Vagina (tissue), 2 donors: ENCODE data around the gene PHLPP1. TPM values are rescaled to one million over a fixed set of nuclear protein-coding genes. Genes with fewer than 3 reads are reported as not detected.
A peak's percentile ranks its signal among the peaks of the same experiment; 100 is the strongest.
"Not testable (repeated sequence)": the region's sequence is repeated elsewhere in the genome, so short reads cannot be mapped to it uniquely, and the experiment has no call there.

Source experiments
- DNase-seq, 2 donors: peaks; one replicate each; pipeline ENCODE4 v3.0.0-alpha.2; 2017; ENCODE audit errors: extremely low spot score in 2 of 2
- H3K27ac ChIP-seq: fragments of 200-600 bp; sonication (generic); one replicate; pipeline ENCODE4 v1.5.1; 2019
- H3K27me3 ChIP-seq: fragments of 200-600 bp; sonication (generic); one replicate; pipeline ENCODE4 v1.5.1; 2019
- H3K36me3 ChIP-seq, 2 donors: fragments of 200-600 bp; sonication (generic); one replicate each; pipeline ENCODE4 v1.5.1; 2017 to 2019
- H3K4me1 ChIP-seq: fragments of 200-600 bp; sonication (generic); one replicate; pipeline ENCODE4 v1.5.1; 2019
- H3K4me3 ChIP-seq, 2 donors: fragments of 200-600 bp; sonication (generic); 1 replicate in 1 of 2; 2 replicates in 1 of 2; pipeline ENCODE4 v1.5.1; 2016 to 2019
- H3K9me3 ChIP-seq: fragments of 200-600 bp; sonication (generic); one replicate; pipeline ENCODE4 v1.5.1; 2019
- CTCF ChIP-seq, 3 experiments: fragments of 450-650 bp in 2 of 3; fragments of 200-600 bp in 1 of 3; sonication (generic) in 1 of 3; IDR thresholded peaks; one replicate each; pipeline ENCODE4 v1.5.1; 2017 to 2019; ENCODE audit warnings: antibody characterized with exemption in 3 of 3, mild to moderate bottlenecking in 2 of 3, moderate library complexity in 2 of 3
- POLR2A ChIP-seq, 2 donors: fragments of 450-650 bp; IDR thresholded peaks; one replicate each; pipeline ENCODE4 v1.6.1; 2017; ENCODE audit warnings: antibody characterized with exemption in 2 of 2, mild to moderate bottlenecking in 2 of 2, moderate library complexity in 2 of 2
- POLR2AphosphoS5 ChIP-seq, 2 donors: sonication (generic); formaldehyde crosslinking; IDR thresholded peaks; one replicate each; pipeline ENCODE4 v1.9.0; 2017; ENCODE audit warnings: antibody characterized with exemption in 2 of 2, mild to moderate bottlenecking in 2 of 2, low read depth in 1 of 2; ENCODE audit not compliant: insufficient read depth in 1 of 2
- intact Hi-C: fragments of 100-400 bp; cut with DNase I; formaldehyde crosslinking; loops from one replicate; pipeline ENCODE4 v1.15.1; 2023
- total RNA-seq: library from RNA; depleted of rRNA; stranded (reverse); fragments of >200 nt; gene quantifications from one replicate; pipeline ENCODE4 v1.2.3, GENCODE V29; 2016

PHLPP1 gene
- total RNA-seq, 1 donor from 2014 or later: 20.6 TPM

- Histone ChIP-seq H3K4me1 (peaks cover 32% of the 10 kb centered on the region), H3K9me3 (no peaks in the 10 kb centered on the region), H3K27me3 (no peaks in the 10 kb centered on the region), H3K36me3 (no peaks in the 10 kb centered on the region), H3K27ac (no peak overlapping the region), H3K4me3 (no peak overlapping the region)
- no peak for DNase-seq
- intact Hi-C loops: no loop called here
- TF ChIP-seq POLR2AphosphoS5 (IDR thresholded peaks at IDR 0.05; ENCODE audit: insufficient read depth in 1 of 2, low read depth in 1 of 2): no peak
- TF ChIP-seq CTCF (IDR thresholded peaks at IDR 0.05): no peak
- no peak for TF ChIP-seq POLR2A (IDR thresholded peaks at IDR 0.05)
Observed at GRCh38 chr18:62737241-62737873, 22.0 kb downstream of the PHLPP1 start.

- no peak for DNase-seq
- H3K9me3 ChIP-seq: no peaks in the 10 kb centered on the region
- intact Hi-C loops: no loop called here
- H3K27me3 ChIP-seq: no peaks in the 10 kb centered on the region
- peaks cover 34% of the 10 kb centered on the region for H3K4me1 ChIP-seq
- H3K27ac ChIP-seq: no peak overlapping the region
- TF ChIP-seq CTCF (IDR thresholded peaks at IDR 0.05) (no peak), POLR2A (IDR thresholded peaks at IDR 0.05) (no peak), POLR2AphosphoS5 (IDR thresholded peaks at IDR 0.05; ENCODE audit: insufficient read depth in 1 of 2, low read depth in 1 of 2) (no peak)
- no peaks in the 10 kb centered on the region for H3K36me3 ChIP-seq
- H3K4me3 ChIP-seq: no peak overlapping the region
Observed at GRCh38 chr18:62738639-62739038, 23.3 kb downstream of the PHLPP1 start.

GRCh38 chr18:62739911-62740310, 24.6 kb downstream of the PHLPP1 start:
- Histone ChIP-seq H3K27ac (peak overlapping the region; percentile 73), H3K9me3 (no peaks in the 10 kb centered on the region), H3K36me3 (no peaks in the 10 kb centered on the region), H3K4me1 (peaks cover 40% of the 10 kb centered on the region), H3K27me3 (no peaks in the 10 kb centered on the region), H3K4me3 (no peak overlapping the region)
- TF ChIP-seq CTCF (IDR thresholded peaks at IDR 0.05) (no peak), POLR2AphosphoS5 (IDR thresholded peaks at IDR 0.05; ENCODE audit: insufficient read depth in 1 of 2, low read depth in 1 of 2) (no peak), POLR2A (IDR thresholded peaks at IDR 0.05) (no peak)
- intact Hi-C loops: no loop called here
- DNase-seq: no peak

GRCh38 chr18:62740650-62741049, 25.3 kb downstream of the PHLPP1 start:
- DNase-seq, intact Hi-C loops, H3K9me3 ChIP-seq, H3K4me3 ChIP-seq, H3K27me3 ChIP-seq, H3K36me3 ChIP-seq: not testable (repeated sequence)
- peak overlapping the region; percentile 73 for H3K27ac ChIP-seq
- peaks cover 40% of the 10 kb centered on the region for H3K4me1 ChIP-seq

- DNase-seq: no peak
Observed at GRCh38 chr18:62741118-62741566, 25.8 kb downstream of the PHLPP1 start.

More at GRCh38 chr18:62741118-62741566, 25.8 kb downstream of the PHLPP1 start:
- Histone ChIP-seq H3K36me3 (no peaks in the 10 kb centered on the region), H3K9me3 (no peaks in the 10 kb centered on the region), H3K27me3 (no peaks in the 10 kb centered on the region), H3K27ac (peak overlapping the region; percentile 73), H3K4me1 (peaks cover 40% of the 10 kb centered on the region), H3K4me3 (no peak overlapping the region)
- TF ChIP-seq CTCF (IDR thresholded peaks at IDR 0.05) (no peak), POLR2AphosphoS5 (IDR thresholded peaks at IDR 0.05; ENCODE audit: insufficient read depth in 1 of 2, low read depth in 1 of 2) (peak in 1 of 2 donors; percentile 86)
- intact Hi-C loops: no loop called here
